Measurements from ENCODE around the gene TRIM68. TPM values are rescaled to one million over a fixed set of nuclear protein-coding genes. Genes with fewer than 3 reads are reported as not detected.

The TRIM68 gene
- total RNA-seq, 2 donors from 2014 or later: 5.3 to 7.9 TPM

- peak; percentile 42 for ATAC-seq (replicated peaks)
- Mint-ChIP-seq H3K4me1 (no peaks in the 10 kb centered on the region), H3K4me3 (no peak overlapping the region), H3K27ac (no peak overlapping the region), H3K9me3 (peaks cover 11% of the 10 kb centered on the region), H3K36me3 (ENCODE audit: low read depth) (peaks cover 5% of the 10 kb centered on the region), H3K27me3 (peaks cover 44% of the 10 kb centered on the region)
These were observed 18.4 kb upstream of the TRIM68 start for GRCh38 chr11:4626207-4627099.

GRCh38 chr11:4619514-4619913, 11.5 kb upstream of the TRIM68 start:
- Mint-ChIP-seq H3K36me3 (ENCODE audit: low read depth) (no peaks in the 10 kb centered on the region), H3K27me3 (peaks cover 14% of the 10 kb centered on the region), H3K27ac (no peak overlapping the region), H3K4me1 (no peaks in the 10 kb centered on the region), H3K9me3 (no peaks in the 10 kb centered on the region), H3K4me3 (no peak overlapping the region)
- ATAC-seq (replicated peaks): no peak

GRCh38 chr11:4615856-4616444, 7.9 kb upstream of the TRIM68 start:
- no peak for ATAC-seq (replicated peaks)
- no peaks in the 10 kb centered on the region for H3K36me3 Mint-ChIP-seq (ENCODE audit: low read depth)
- no peaks in the 10 kb centered on the region for H3K4me1 Mint-ChIP-seq
- H3K9me3 Mint-ChIP-seq: no peaks in the 10 kb centered on the region
- no peak overlapping the region for H3K27ac Mint-ChIP-seq
- no peak overlapping the region for H3K4me3 Mint-ChIP-seq
- H3K27me3 Mint-ChIP-seq: peaks cover 11% of the 10 kb centered on the region

- ATAC-seq (replicated peaks): no peak
- Mint-ChIP-seq H3K4me3 (no peak overlapping the region), H3K27me3 (peaks cover 3% of the 10 kb centered on the region), H3K4me1 (peaks cover 24% of the 10 kb centered on the region), H3K27ac (no peak overlapping the region), H3K36me3 (ENCODE audit: low read depth) (no peaks in the 10 kb centered on the region), H3K9me3 (no peaks in the 10 kb centered on the region)
These were observed 4.0 kb upstream of the TRIM68 start for GRCh38 chr11:4611986-4612385.

GRCh38 chr11:4610258-4610935, 2.4 kb upstream of the TRIM68 start:
- no peak for ATAC-seq (replicated peaks)
- Mint-ChIP-seq H3K4me1 (peaks cover 27% of the 10 kb centered on the region), H3K27ac (peak overlapping the region; percentile 90), H3K36me3 (ENCODE audit: low read depth) (no peaks in the 10 kb centered on the region), H3K27me3 (no peaks in the 10 kb centered on the region), H3K4me3 (peak overlapping the region; percentile 87), H3K9me3 (no peaks in the 10 kb centered on the region)

GRCh38 chr11:4607096-4607495, 935 bp downstream of the TRIM68 start:
- Mint-ChIP-seq H3K9me3 (no peaks in the 10 kb centered on the region), H3K36me3 (ENCODE audit: low read depth) (peaks cover 26% of the 10 kb centered on the region), H3K27me3 (no peaks in the 10 kb centered on the region), H3K4me3 (peak overlapping the region; percentile 87), H3K27ac (peak overlapping the region; percentile 91), H3K4me1 (peaks cover 27% of the 10 kb centered on the region)
- no peak for ATAC-seq (replicated peaks)

GRCh38 chr11:4606231-4607015, 1.6 kb downstream of the TRIM68 start:
- Mint-ChIP-seq H3K9me3 (no peaks in the 10 kb centered on the region), H3K36me3 (ENCODE audit: low read depth) (peaks cover 32% of the 10 kb centered on the region), H3K27ac (no peak overlapping the region), H3K4me1 (peaks cover 27% of the 10 kb centered on the region), H3K4me3 (peak overlapping the region; percentile 87), H3K27me3 (no peaks in the 10 kb centered on the region)
- ATAC-seq (replicated peaks): no peak

- no peak overlapping the region for H3K4me3 Mint-ChIP-seq
- no peak for ATAC-seq (replicated peaks)
- peaks cover 20% of the 10 kb centered on the region for H3K4me1 Mint-ChIP-seq
- no peak overlapping the region for H3K27ac Mint-ChIP-seq
- H3K27me3 Mint-ChIP-seq: no peaks in the 10 kb centered on the region
- peaks cover 46% of the 10 kb centered on the region for H3K36me3 Mint-ChIP-seq (ENCODE audit: low read depth)
- no peaks in the 10 kb centered on the region for H3K9me3 Mint-ChIP-seq
These were observed 3.0 kb downstream of the TRIM68 start for GRCh38 chr11:4605057-4605456.

- H3K9me3 Mint-ChIP-seq: no peaks in the 10 kb centered on the region
- ATAC-seq (replicated peaks): no peak
- peaks cover 28% of the 10 kb centered on the region for H3K36me3 Mint-ChIP-seq (ENCODE audit: low read depth)
- H3K27ac Mint-ChIP-seq: no peak within 1 kb of the TSS
- no peaks in the 10 kb centered on the region for H3K4me1 Mint-ChIP-seq
- H3K27me3 Mint-ChIP-seq: no peaks in the 10 kb centered on the region
- H3K4me3 Mint-ChIP-seq: no peak within 1 kb of the TSS
These were observed 14.3 kb downstream of the TRIM68 start, which contains the start of gene OR52I1 for GRCh38 chr11:4593739-4594138. OR52I1 (plus strand) TSS chr11:4594039; CDS start chr11:4594039, 0 bp downstream.

- Mint-ChIP-seq H3K4me1 (no peaks in the 10 kb centered on the region), H3K27me3 (peaks cover 19% of the 10 kb centered on the region), H3K27ac (no peak overlapping the region), H3K36me3 (ENCODE audit: low read depth) (no peaks in the 10 kb centered on the region), H3K4me3 (no peak overlapping the region), H3K9me3 (no peaks in the 10 kb centered on the region)
- ATAC-seq (replicated peaks): no peak
These were observed 19.0 kb downstream of the TRIM68 start for GRCh38 chr11:4589017-4589416.

GRCh38 chr11:4581443-4581842, 26.6 kb downstream of the TRIM68 start, which contains the start of gene OR52I2:
OR52I2 (plus strand) TSS chr11:4581743.
- Mint-ChIP-seq H3K27ac (no peak within 1 kb of the TSS), H3K27me3 (peaks cover 28% of the 10 kb centered on the region)

GRCh38 chr11:4580124-4580523, 27.9 kb downstream of the TRIM68 start:
- no peak overlapping the region for H3K4me3 Mint-ChIP-seq
- H3K9me3 Mint-ChIP-seq: no peaks in the 10 kb centered on the region
- H3K4me1 Mint-ChIP-seq: peaks cover 5% of the 10 kb centered on the region
- H3K36me3 Mint-ChIP-seq (ENCODE audit: low read depth): no peaks in the 10 kb centered on the region
- no peak for ATAC-seq (replicated peaks)
- H3K27me3 Mint-ChIP-seq: peaks cover 27% of the 10 kb centered on the region
- no peak overlapping the region for H3K27ac Mint-ChIP-seq

More at GRCh38 chr11:4581443-4581842, 26.6 kb downstream of the TRIM68 start, which contains the start of gene OR52I2:
- Mint-ChIP-seq H3K4me3 (no peak within 1 kb of the TSS), H3K4me1 (no peaks in the 10 kb centered on the region), H3K36me3 (ENCODE audit: low read depth) (no peaks in the 10 kb centered on the region), H3K9me3 (no peaks in the 10 kb centered on the region)
- ATAC-seq (replicated peaks): no peak

- Mint-ChIP-seq H3K4me1 (peaks cover 5% of the 10 kb centered on the region), H3K4me3 (no peak overlapping the region), H3K36me3 (ENCODE audit: low read depth) (no peaks in the 10 kb centered on the region), H3K27ac (no peak overlapping the region), H3K27me3 (peaks cover 22% of the 10 kb centered on the region), H3K9me3 (no peaks in the 10 kb centered on the region)
- ATAC-seq (replicated peaks): no peak
These were observed 29.4 kb downstream of the TRIM68 start for GRCh38 chr11:4578624-4579023.

- Mint-ChIP-seq H3K27ac (no peak overlapping the region), H3K4me3 (no peak overlapping the region), H3K36me3 (ENCODE audit: low read depth) (no peaks in the 10 kb centered on the region), H3K4me1 (peaks cover 5% of the 10 kb centered on the region), H3K27me3 (peaks cover 19% of the 10 kb centered on the region), H3K9me3 (no peaks in the 10 kb centered on the region)
- no peak for ATAC-seq (replicated peaks)
These were observed 30.3 kb downstream of the TRIM68 start for GRCh38 chr11:4577761-4578160.
